UCSD-AML1 (cell line): ENCODE data around the gene PRICKLE3.

Experiments
- DNase-seq: peaks from one replicate; lab custom pipeline; 2025; ENCODE audit not compliant: unreplicated experiment; lab: John Stamatoyannopoulos, UW

PRICKLE3 gene

DNA sequence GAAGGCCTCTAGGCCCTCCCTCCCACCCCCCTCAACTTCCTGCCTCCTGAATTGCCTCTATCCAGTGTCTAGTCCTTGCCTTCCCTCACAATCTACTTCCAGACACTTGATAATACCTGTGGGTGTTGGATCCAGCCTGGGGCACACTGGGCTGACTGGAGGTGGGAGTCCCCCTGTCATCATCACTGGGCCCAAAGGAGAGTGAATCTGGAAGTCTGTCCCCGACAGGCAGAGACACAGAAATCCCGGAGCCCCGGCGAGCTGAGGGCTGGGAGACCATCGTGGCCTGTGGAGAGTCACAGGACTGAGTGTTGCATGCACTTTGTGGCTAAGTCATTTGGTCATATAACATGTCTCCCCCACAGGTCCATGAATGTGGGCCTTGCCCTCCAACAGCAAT lies 22.2 kb upstream of the PRICKLE3 start:
- DNase-seq: no peak

DNA sequence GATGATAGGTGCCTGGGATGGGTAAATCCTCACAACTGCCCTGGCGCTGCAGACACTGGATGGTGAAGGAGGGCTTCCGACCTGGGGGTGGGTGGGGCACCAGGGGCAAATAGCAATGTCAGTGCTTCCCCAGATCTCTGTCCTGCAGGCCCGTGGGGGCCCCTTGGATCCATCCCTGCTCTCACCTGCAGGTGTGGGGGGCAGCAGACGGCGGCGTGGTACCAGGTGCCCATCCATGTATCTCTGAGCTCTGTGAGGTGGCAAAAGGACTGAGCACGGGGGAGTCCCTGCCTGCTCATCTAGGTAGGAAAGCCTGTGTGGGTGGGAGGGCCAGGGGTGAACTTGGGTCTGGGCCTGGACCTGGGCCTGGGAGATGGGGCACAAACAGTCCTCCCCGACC lies 20.4 kb upstream of the PRICKLE3 start:
- no peak for DNase-seq

DNA sequence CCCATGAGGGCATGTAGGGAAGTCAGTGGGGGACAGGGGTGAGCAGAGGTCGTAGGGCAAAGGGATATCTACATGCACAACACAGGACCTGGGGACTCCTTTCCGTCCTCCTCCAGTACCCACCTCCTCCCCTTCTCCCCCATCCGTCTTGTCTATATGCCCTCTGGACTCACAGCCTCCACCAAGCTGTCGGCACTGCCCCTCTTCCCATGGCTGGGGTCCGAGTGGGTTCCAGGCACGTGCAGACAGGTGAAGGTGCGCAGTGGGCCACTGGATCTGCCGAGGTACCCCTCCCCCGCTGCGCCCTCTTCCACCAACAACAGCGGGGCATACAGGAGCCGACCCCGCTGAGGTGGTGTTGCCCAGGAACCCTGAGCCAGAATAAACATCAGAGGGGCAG lies 19.3 kb upstream of the PRICKLE3 start:
- DNase-seq: no peak

DNA sequence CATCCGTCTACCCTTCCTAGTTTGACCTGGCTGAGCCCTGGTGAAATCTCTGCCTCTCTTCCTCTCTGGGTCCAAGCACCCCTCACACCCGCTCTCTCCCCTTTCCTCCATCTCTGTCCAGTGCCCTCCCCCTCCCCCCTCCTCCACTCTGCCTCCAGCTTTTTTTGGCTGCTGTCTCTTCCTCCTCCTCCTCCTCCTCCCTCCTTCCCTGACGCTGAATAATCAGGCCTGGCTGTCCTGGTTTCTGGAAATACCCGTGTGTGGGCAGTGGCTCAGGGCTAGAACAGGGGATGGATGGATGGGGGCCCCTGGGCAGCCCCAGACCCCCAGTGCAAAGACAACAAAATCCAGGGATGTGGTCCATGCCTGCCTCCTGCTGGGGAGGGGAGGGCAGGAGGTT lies 18.5 kb upstream of the PRICKLE3 start:
- DNase-seq: no peak

DNA sequence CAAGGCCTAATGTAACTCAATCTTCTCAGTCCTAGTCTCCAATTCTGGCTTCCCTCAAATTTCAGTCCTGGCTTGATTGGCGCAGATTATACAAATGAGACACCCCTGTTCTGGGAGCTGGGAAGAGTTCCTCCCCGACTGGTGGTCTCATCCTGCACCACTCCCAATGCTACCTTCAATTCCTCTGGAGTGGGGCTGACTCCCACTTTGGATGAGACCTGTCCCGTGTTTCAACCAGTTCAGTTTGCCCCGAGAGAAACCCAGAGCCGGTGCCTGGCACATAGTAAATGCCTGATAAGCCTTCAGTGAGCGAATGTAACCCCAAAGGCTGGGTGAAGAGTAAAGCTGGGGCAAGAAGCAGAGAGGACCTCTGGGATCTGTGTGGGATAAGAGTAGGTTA lies 17.8 kb upstream of the PRICKLE3 start:
- no peak for DNase-seq

DNA sequence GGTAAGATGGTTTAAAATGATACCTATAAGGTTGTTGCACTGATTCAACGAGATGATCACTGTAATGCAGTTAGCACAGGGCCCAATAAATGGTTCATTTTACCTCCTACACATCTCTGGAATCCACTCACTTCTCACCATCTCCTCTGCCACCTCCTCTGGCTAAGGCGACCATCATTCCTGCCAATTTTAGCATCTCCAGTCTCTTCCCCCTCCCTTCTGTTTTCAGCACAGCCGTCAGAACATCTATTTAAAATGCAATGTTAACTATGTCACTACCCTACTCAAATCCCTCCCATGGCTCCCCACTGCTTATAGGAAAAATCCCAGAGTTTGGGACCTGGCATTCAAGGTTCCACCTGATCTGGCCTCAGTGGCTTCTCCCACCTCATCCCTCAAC lies 17.4 kb upstream of the PRICKLE3 start:
- DNase-seq: no peak

DNA sequence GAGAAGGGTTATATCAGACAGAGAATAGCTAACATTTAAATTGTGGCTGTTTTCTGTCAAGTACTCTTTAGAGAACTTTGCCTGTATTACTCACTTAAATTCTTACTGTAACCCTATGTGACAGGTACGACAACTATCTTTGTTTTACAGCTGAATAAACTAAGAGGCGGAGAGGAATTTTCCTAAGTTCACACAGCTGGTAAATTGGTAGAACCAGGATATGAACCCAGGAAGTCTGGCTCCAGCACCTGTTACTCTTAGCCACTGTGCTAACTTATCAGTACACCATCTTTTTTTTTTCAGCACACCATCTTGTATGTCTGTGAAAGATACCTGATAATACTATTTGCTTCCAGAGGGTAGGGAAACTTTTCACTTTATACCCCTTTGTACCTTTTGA lies 15.8 kb upstream of the PRICKLE3 start:
- DNase-seq: no peak

DNA sequence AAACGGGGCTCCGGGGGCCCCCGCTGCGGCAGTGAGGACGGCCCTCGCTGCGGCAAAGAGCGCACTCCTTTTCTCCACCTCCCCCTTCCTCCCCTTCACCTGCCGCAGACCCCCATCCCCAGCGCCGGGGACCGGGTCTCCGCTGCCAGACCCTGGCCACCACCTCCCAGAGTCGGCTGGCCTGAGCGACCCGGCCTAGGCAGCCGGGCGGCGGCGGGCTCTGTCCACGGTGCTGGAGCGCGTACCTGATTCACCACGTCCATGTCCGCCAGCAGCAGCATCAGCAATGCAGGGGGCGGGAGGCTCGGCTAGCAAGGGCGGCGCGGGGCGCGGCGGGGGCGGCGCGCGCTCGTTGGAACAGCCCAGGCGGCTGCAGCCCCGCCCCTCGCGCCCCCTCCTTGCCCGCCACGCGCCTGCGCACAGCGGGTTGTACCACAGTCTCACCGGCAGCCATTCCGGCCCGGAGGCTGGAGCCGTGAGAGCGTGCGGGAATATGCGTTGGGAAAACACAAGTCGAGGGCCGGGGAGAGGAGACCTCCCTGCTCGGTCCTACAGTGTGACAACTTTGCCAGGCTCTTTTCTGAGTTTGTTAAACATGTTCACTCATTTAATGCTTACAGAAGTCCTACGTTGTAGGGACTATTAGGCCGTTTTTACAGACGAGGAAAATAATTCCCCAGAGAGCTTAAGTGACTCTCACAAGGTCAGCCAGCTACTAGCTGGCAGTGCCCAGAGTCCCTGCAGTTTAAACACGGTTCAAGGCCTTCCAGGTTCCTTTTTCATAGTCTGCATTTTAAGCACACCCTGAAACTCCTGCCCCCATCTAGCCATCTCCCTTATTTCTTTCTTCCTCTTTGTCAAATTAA lies 14.0 kb upstream of the PRICKLE3 start, which contains the start of gene SYP:
TSS of gene SYP (minus strand) at position 288 of the 866 bp plus-strand sequence. CDS start at position 281, 7 bp downstream.
- DNase-seq: peak; percentile 88

DNA sequence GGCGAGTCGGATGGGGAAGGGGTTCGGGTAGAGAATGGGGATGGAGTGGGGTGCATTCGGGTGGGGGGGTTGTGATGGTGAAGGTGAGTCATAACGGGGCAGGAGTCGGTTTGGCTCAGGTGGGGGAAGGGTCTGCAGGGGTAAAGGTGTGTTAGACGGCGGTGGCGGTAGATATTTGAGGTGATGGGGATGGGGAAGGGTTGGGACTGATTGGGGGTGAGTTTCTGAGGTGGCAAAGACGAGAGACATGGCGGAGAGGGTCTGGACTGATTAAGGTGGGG lies 13.1 kb upstream of the PRICKLE3 start:
- DNase-seq: no peak

DNA sequence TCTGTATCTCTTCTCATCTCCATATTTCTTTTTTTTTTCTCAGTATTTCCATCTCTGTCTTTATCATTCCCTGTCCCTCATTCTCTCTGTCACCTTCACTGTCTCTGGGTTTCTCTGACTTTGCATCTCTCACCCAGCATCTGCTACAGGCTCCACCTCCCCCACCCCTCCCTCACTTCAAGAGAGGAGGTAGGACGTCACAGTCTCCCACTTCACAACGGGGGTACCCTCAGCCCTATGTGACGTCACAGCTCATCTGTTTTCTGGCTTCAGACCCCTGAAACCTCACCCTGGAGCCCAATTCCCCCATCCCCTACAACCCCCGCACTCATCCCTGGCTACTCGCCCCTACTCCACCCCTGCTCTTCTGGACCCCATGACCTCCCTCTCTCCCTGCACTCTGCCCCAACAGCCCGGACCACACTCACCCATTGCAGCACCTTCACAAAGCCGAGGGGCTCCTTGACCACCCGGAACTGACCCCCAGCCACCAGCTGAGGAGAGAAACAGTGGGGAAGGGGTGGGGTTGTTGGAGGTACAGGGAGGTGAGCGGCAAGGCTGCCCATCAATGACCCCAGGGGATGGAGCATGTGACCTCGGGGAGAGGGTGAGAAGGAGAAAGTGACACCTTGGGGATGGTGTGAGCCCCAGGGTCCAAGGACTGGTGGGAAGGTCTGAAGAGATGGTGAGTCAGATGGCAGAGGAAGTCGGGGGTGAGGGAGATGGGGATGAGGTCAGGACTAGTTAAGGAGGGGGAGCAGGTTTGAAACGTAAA lies 12.6 kb upstream of the PRICKLE3 start:
- DNase-seq: no peak

DNA sequence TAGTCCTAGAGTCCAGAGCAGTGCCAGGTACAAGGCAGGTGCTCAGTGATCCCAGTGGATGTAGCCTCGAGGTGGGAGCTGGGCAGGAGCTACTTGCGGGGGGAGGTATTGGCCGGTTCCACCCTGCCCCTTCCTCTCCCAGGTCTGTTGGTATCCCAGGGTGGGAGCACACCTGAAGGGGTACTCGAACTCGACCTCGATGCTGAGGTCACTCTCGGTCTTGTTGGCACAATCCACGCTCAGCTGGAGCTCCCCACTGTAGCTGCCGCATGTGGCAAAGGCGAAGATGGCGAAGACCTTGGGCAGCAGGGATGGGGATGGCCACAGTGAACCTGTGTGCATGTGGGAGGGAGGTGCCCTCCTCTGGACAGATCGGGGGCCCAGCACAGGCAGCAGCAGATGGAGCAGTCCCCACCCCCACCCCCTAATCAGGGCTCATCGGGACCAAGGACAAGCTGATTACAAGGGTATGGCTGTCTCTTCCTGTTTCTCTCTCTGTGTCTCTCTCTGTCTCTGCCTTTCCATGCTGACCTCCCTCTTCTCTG lies 11.4 kb upstream of the PRICKLE3 start:
- DNase-seq: no peak

DNA sequence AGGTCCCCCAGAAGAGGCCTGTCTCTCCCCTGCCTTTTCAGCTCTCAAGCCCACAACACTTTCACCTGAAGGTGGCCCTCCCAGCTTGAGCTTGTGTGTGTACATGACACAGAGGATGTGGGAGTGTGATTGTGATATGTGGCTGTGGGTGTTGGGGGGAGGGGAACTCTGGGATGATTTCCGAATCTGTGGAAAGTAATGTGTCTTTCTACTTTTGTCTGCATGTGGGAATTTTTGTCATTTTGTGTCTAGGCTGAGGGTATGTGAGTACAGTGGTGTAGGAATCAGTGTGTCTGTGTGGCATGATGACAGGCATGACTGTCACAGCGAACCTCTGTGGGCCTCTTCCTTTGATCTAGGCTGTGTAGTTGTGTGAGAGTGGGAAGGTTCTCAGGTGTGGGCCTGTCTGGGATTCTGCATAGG lies 7.4 kb upstream of the PRICKLE3 start:
- DNase-seq: no peak

DNA sequence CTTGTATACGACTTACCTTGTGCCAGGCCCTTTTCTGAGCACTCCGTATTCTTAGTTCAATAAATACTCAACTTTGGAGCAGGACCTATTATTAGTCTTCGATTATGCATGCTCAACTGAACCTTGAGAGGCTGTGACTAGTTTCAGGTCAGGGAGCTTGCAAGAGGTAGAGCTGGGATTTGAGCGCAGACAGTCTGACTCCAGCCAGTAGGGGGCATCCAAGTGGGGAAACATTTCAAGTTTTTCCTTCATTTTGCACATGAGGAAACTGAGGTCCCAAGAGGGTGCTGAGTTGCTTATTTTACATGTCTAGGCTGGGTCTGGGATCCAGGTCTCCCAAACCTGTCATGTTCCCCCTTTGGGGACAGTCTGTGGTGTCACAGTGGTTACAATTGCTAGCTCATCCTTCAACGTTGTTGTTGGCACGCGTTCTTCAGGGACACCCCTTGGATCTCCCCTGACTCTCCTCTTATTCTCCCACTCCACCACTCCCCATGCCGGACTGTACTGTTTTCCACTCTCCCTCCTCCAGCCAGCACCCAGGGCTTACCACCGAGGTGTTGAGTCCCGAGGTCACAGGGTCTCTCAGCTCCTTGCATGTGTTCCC lies 6.7 kb upstream of the PRICKLE3 start:
- no peak for DNase-seq

DNA sequence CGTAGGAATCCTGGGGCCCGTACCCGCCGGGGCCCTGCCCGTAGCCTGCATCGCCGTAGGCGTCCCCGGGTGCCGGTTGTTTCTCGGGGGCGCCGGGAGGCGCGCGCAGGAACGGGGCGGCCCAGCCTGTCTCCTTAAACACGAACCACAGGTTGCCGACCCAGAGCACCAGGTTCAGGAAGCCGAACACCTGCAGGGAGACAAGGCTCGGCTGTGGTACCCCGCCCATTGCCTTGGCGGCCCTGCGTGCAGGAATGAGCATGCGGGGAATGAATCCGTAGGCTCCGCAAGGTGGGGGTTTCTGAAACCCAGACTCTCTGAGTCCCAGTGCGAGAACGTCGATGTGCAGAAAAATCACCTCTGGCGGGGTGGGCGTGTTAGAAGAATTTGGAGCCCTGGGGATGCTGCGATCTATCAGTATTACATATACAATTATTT lies 5.4 kb upstream of the PRICKLE3 start:
- DNase-seq: no peak

DNA sequence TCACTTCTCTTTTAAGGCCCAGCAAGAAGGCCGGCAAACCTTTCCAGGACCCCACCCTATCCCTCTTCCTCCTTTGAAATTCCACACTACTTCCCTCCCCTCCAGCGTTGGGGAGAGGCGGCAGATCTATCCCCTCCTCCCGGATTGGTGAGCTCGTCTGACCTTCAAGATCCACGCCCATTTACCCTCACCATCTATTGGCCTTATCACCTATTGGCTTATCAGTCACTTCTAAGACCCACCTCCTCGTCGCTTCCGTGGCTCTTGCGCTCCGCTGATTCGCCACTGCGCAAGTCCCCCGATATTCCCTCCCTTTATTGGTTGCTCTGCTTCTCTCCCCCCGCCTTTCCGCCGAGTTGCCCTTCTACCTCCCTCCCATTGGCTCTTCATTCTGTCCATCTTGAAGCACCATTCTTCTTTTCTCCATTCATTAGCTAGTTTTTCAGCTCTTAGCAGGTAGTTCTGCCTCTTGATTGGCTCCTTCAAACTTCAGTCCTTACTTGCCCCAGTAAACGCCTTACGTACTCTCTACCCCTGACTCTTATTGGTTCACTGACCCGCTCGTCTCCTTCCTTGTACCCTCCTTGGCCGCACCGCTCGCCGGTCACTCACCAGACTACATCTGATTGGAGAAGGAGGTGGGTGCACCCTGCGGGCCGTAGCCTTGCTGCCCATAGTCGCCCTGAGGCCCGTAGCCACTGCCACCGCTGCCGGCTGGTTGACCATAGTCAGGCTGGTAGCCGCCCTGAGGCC lies 4.8 kb upstream of the PRICKLE3 start:
- peak; percentile 85 for DNase-seq

DNA sequence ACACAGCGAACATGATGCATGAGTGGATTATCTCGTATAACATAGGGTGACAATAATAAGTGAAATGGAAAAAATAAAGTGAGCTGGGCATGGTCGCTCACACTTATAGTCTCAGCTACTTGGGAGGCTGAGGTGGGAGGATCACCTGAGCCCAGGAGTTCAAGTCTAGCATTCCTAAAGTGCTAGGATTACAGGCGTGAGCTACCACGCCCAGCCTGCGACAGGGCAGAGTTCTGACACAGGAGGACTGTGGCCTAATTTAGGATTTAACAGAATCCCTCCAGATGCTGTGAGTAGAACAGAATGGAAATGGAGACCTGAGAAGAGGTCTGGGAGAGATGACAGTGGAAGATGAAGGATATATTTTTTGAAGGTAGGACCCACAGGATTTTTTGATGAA lies 3.4 kb upstream of the PRICKLE3 start:
- DNase-seq: no peak

DNA sequence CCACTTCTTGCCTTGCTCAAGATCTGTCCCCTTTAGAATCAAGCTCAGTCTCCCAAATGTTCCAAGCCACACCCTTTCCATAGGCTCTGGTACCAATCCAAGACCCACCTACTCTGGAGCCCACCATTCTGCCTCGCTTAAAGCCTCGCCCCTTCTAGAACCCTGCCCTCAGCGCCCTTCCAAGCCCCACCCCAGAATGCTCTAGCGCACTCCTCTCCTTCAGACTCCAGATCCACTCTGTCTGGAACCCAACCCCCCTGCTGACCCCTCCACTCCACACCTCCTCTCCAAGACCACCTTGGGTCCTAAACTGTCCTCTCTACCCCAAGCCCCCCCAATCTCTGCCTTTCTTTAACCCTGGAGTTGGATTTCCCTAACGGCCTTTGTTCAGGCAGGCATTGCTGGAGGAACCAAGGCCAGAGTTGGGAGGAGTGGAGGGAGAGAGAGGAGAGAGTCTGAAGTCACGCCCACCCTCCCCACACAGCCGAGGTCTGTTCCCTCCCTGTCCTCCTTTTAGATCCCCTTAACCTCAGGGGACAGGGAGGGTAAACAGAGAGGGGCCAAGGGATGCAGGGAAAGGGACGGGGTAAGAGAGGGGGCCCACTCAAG lies 2.4 kb upstream of the PRICKLE3 start:
- DNase-seq: no peak

DNA sequence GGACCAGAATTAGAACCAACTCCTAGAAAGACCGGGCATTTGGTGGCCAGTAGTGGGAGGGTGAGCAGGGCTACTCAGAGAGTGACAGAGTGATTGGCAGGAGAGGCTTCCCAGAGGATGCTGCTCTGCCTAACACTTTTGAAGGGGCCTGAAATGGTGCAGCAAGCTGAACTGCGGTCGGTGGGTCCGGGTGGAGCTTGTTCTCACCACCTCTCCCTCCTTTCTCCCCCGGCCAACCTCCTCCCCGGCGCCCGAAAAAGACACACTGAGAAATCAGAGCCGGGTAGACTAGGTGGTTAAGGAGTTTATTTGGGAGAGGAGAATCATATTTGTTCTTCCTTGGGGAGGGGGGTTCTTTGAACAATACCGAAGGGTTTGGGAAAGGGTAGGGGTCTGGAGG lies 1.4 kb upstream of the PRICKLE3 start:
- DNase-seq: no peak

DNA sequence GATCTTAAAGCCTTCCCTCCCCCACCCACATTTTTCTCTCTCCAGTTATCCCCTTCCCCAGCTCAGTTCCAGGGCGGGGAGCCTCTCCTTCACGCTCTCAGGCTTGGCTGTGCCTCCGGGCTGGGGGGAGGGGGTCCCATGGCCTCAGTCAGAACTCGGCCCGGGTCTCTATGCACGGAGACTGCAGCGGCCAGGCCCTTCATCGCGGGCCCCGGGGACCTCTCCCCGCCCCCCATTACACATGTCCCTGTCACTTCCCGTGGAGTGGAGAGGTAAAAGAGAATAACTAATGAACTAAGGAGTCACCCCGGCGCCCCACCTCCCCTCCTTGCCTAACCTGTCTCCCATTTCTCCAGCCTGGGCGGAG lies 838 bp upstream of the PRICKLE3 start:
- no peak for DNase-seq
